ENCODE results near the gene MAP3K6. TPM values are rescaled to one million over a fixed set of nuclear protein-coding genes. Genes with fewer than 3 reads are reported as not detected.
A peak's percentile ranks its signal among the peaks of the same experiment; 100 is the strongest.

Gene MAP3K6, protein sequence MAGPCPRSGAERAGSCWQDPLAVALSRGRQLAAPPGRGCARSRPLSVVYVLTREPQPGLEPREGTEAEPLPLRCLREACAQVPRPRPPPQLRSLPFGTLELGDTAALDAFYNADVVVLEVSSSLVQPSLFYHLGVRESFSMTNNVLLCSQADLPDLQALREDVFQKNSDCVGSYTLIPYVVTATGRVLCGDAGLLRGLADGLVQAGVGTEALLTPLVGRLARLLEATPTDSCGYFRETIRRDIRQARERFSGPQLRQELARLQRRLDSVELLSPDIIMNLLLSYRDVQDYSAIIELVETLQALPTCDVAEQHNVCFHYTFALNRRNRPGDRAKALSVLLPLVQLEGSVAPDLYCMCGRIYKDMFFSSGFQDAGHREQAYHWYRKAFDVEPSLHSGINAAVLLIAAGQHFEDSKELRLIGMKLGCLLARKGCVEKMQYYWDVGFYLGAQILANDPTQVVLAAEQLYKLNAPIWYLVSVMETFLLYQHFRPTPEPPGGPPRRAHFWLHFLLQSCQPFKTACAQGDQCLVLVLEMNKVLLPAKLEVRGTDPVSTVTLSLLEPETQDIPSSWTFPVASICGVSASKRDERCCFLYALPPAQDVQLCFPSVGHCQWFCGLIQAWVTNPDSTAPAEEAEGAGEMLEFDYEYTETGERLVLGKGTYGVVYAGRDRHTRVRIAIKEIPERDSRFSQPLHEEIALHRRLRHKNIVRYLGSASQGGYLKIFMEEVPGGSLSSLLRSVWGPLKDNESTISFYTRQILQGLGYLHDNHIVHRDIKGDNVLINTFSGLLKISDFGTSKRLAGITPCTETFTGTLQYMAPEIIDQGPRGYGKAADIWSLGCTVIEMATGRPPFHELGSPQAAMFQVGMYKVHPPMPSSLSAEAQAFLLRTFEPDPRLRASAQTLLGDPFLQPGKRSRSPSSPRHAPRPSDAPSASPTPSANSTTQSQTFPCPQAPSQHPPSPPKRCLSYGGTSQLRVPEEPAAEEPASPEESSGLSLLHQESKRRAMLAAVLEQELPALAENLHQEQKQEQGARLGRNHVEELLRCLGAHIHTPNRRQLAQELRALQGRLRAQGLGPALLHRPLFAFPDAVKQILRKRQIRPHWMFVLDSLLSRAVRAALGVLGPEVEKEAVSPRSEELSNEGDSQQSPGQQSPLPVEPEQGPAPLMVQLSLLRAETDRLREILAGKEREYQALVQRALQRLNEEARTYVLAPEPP (N-terminal part only)
- total RNA-seq (10 to 100 TPM; 13.0 to 17.0 (median 15.2) TPM), polyA plus RNA-seq (1 to 10 TPM; 5.9 to 6.6 TPM), total RNA-seq (5.1 reads per million, percentile 24 among the genes with 10 or more reads in this experiment)

DNA sequence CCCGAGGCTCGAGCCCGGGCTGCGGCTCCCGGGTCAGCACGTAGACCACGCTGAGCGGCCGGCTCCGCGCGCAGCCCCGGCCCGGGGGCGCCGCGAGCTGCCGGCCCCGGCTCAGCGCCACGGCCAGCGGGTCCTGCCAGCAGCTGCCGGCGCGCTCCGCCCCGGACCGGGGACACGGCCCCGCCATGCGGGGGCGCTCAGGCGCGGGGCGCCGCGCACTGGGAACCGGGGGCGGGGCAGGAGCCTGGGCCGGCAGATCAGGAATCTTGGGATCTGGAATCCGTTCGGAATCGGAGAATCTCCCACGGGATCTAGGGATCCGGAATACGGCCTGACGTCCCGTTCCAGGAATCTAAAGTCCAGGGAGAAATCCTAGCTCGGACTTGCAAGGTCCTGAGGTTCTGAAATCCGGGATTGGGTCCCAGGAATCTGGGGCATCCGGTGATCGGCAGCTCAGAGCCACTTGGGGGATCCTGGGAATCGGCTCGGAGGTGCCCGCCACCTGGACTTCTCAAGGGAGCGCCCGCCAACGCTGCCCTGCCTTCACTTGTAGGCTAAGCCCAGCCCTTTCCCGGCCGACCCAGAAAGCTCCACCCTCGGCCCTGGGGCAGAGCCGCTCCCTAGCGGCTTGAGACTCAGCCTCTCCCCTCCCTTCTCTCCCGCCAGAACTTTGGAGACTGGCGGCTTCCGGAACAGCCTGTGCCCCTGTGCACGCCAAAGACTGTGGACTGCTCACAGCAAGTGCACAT, at the start of gene MAP3K6:
MAP3K6 (minus strand) TSS at position 551 of the 749 bp plus-strand sequence; CDS start at position 187, 364 bp downstream.
- ChIA-PET CTCF (interaction anchor here (0.6 to 2.6 kb wide), 12 partner anchors 9 to 296 kb away, joined by 3 to 18 read pairs (median 4); partner anchors contain the start of gene SYTL1), POLR2A (interaction anchor here (0.6 to 2.1 kb wide), 6 partner anchors 8 to 44 kb away, joined by 3 to 14 read pairs (median 6); partner anchors contain the start of gene FCN3)
- DNase-seq: peak in 6 of 9 donors; percentile 20 to 71 (median 32)
- Mint-ChIP-seq H3K4me3 (peak within 1 kb of the TSS; percentile 76 to 93 (median 89)), H3K27me3 (no peaks in the 10 kb centered on the region), H3K4me1 (peaks cover 21 to 52% (median 41%) of the 10 kb centered on the region in 7 donors), H3K36me3 (no peaks in the 10 kb centered on the region), H3K27ac (peak within 1 kb of the TSS; percentile 54 to 90 (median 73)), H3K9me3 (no peaks in the 10 kb centered on the region)
- no peaks in the 10 kb centered on the region for H3K36me3 ChIP-seq (ENCODE audit: control insufficient read depth in 2 of 3, insufficient read depth in 3 of 3, low read length in 3 of 3)
- H3K4me1 ChIP-seq (ENCODE audit: control insufficient read depth in 2 of 2, insufficient read depth in 2 of 2, low read length in 2 of 2): peaks cover 13 to 17% of the 10 kb centered on the region in 2 donors
- peak within 1 kb of the TSS; percentile 60 for H3K27ac ChIP-seq (ENCODE audit: low read depth, low read length)
- intact Hi-C loops (cut with micrococcal nuclease): loop anchor here (1.0 to 2.0 kb wide), 3 partner anchors 17 to 34 kb away; partner anchors contain the start of genes CD164L2 (in 1 of the 2) and SYTL1 (in 1 of the 2)
- H3K9me3 ChIP-seq (ENCODE audit: control insufficient read depth in 2 of 3, low read length in 3 of 3): no peaks in the 10 kb centered on the region
- peak within 1 kb of the TSS; percentile 61 for H3K4me3 ChIP-seq (ENCODE audit: low read length)
- no peaks in the 10 kb centered on the region for H3K27me3 ChIP-seq (ENCODE audit: control insufficient read depth in 2 of 2, insufficient read depth in 2 of 2, low read length in 2 of 2)
- ATAC-seq: peak; percentile 59

DNA sequence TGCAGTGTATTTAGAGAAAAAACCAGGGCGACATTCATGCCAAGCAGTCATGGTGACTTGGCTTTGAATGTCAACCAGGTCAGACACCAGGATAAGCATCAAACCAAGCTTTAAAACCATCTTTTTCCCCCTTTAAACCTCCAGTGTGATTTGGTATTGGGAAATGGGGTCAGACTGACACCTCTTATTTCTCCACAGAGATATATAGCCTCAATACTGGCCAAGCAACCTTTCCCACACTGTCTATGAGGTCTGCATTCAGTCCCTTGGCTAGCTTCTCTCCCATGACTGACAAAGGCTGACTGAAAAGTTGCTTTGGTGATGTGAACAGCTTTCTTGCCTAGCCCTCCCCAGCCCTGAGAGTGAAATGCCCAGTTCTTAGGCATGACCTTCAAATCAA, 47.3 kb upstream of the MAP3K6 start:
- Mint-ChIP-seq H3K9me3 (no peaks in the 10 kb centered on the region), H3K27me3 (no peaks in the 10 kb centered on the region), H3K4me1 (peaks cover 11 to 32% (median 28%) of the 10 kb centered on the region in 7 donors), H3K27ac (peak overlapping the region in 4 of 9 donors; percentile 32 to 80 (median 53)), H3K36me3 (peaks cover 24 to 59% (median 37%) of the 10 kb centered on the region in 5 donors), H3K4me3 (no peak overlapping the region)
- intact Hi-C loops (cut with micrococcal nuclease): no loop called here
- no peaks in the 10 kb centered on the region for H3K9me3 ChIP-seq (ENCODE audit: control insufficient read depth in 2 of 3, low read length in 3 of 3)
- no peaks in the 10 kb centered on the region for H3K27me3 ChIP-seq (ENCODE audit: control insufficient read depth in 2 of 2, insufficient read depth in 2 of 2, low read length in 2 of 2)
- POLR2A ChIA-PET: interaction anchor here (1.0 to 1.9 kb wide), 4 partner anchors 14 to 109 kb away, joined by 3 to 5 read pairs (median 4); no protein-coding TSS in a partner anchor
- H3K36me3 ChIP-seq (ENCODE audit: control insufficient read depth in 2 of 3, insufficient read depth in 3 of 3, low read length in 3 of 3): peaks cover 44 to 94% (median 49%) of the 10 kb centered on the region in 3 experiments
- no peaks in the 10 kb centered on the region for H3K4me1 ChIP-seq (ENCODE audit: control insufficient read depth in 2 of 2, insufficient read depth in 2 of 2, low read length in 2 of 2)
- no peak for ATAC-seq
- no peak for DNase-seq
- H3K4me3 ChIP-seq (ENCODE audit: low read length): no peak overlapping the region
- no peak overlapping the region for H3K27ac ChIP-seq (ENCODE audit: low read depth, low read length)
- CTCF ChIA-PET: interaction anchor here (1.7 to 4.0 kb wide), 4 partner anchors 12 to 249 kb away, joined by 4 to 24 read pairs (median 8); no protein-coding TSS in a partner anchor

DNA sequence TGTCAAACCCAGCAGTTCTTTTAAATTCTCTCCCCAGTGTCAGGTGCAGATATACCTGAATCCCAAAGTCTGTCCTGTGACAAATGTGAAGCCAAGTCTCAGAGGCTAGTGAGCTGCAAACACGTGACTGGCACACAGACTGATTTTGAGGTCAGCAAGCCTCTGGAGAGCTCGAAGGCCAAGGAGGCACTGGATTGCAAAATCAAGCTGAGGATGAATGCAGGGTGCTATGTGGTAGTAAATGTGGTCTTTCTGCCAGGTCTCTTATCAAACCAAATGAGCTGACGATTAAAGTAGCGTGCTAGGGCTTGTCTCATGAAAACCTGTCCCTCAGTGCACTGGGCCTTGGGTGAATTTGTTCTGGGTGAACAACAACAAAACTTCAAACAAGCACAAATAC, 46.2 kb upstream of the MAP3K6 start:
- no peaks in the 10 kb centered on the region for H3K4me1 ChIP-seq (ENCODE audit: control insufficient read depth in 2 of 2, insufficient read depth in 2 of 2, low read length in 2 of 2)

DNA sequence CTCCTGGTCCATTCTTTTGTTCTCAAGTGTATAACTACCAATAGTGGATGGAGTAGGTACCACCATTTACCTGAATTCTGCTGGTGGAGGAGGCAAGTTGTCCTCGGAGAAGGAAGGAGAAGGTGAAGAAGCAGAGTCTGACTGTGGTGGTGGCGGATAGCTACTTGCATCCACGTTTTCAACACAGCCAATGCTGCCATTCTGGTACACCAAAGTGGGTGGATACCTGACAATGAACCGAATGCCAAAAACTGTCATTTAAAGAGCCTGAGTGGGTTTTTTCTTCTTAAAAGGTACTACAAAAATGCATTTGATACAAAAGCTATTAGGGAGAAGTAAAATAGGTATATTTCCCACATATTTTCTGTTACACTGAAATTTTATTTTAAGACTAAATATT, 45.7 kb upstream of the MAP3K6 start:
- ChIA-PET POLR2A (interaction anchor here (1.1 to 1.9 kb wide), 2 partner anchors 13 to 78 kb away, joined by 4 to 8 read pairs; partner anchors contain the start of gene WASF2), CTCF (interaction anchor here (0.7 to 2.4 kb wide), 3 partner anchors 11 to 162 kb away, joined by 3 to 8 read pairs (median 3); no protein-coding TSS in a partner anchor)
- H3K27me3 Mint-ChIP-seq: no peaks in the 10 kb centered on the region
- intact Hi-C loops (cut with micrococcal nuclease): no loop called here
- peaks cover 7 to 20% (median 18%) of the 10 kb centered on the region in 7 donors for H3K4me1 Mint-ChIP-seq
- no peaks in the 10 kb centered on the region for H3K9me3 ChIP-seq (ENCODE audit: control insufficient read depth in 2 of 3, low read length in 3 of 3)
- H3K4me1 ChIP-seq (ENCODE audit: control insufficient read depth in 2 of 2, insufficient read depth in 2 of 2, low read length in 2 of 2): no peaks in the 10 kb centered on the region
- H3K4me3 ChIP-seq (ENCODE audit: low read length): no peak overlapping the region
- H3K36me3 ChIP-seq (ENCODE audit: control insufficient read depth in 2 of 3, insufficient read depth in 3 of 3, low read length in 3 of 3): peaks cover 47 to 94% (median 55%) of the 10 kb centered on the region in 3 experiments
- peaks cover 18 to 59% (median 36%) of the 10 kb centered on the region in 5 donors for H3K36me3 Mint-ChIP-seq
- H3K27ac Mint-ChIP-seq: peak overlapping the region in 1 of 9 donors; percentile 12
- ATAC-seq (no peak), DNase-seq (no peak)
- no peaks in the 10 kb centered on the region for H3K27me3 ChIP-seq (ENCODE audit: control insufficient read depth in 2 of 2, insufficient read depth in 2 of 2, low read length in 2 of 2)
- no peak overlapping the region for H3K27ac ChIP-seq (ENCODE audit: low read depth, low read length)
- H3K9me3 Mint-ChIP-seq: peaks cover 0 to under 1% (median 0%) of the 10 kb centered on the region in 11 donors
- H3K4me3 Mint-ChIP-seq: no peak overlapping the region

More for the DNA sequence above, 46.2 kb upstream of the MAP3K6 start:
- Histone ChIP-seq H3K4me3 (ENCODE audit: low read length) (no peak overlapping the region), H3K27ac (ENCODE audit: low read depth, low read length) (no peak overlapping the region), H3K27me3 (ENCODE audit: control insufficient read depth in 2 of 2, insufficient read depth in 2 of 2, low read length in 2 of 2) (no peaks in the 10 kb centered on the region), H3K9me3 (ENCODE audit: control insufficient read depth in 2 of 3, low read length in 3 of 3) (no peaks in the 10 kb centered on the region), H3K36me3 (ENCODE audit: control insufficient read depth in 2 of 3, insufficient read depth in 3 of 3, low read length in 3 of 3) (peaks cover 51 to 94% (median 52%) of the 10 kb centered on the region in 3 experiments)
- CTCF ChIA-PET: interaction anchor here (0.7 to 4.0 kb wide), 3 partner anchors 11 to 194 kb away, joined by 3 to 24 read pairs (median 8); no protein-coding TSS in a partner anchor
- POLR2A ChIA-PET: interaction anchor here (1.0 to 1.9 kb wide), 3 partner anchors 13 to 108 kb away, joined by 3 to 8 read pairs (median 4); partner anchors contain the start of gene WASF2
- intact Hi-C loops (cut with micrococcal nuclease): no loop called here
- Mint-ChIP-seq H3K36me3 (peaks cover 18 to 58% (median 35%) of the 10 kb centered on the region in 5 donors), H3K4me1 (peaks cover 7 to 21% (median 20%) of the 10 kb centered on the region in 7 donors), H3K27ac (peak overlapping the region in 3 of 9 donors; percentile 19 to 42 (median 38)), H3K27me3 (no peaks in the 10 kb centered on the region), H3K9me3 (no peaks in the 10 kb centered on the region), H3K4me3 (no peak overlapping the region)
- ATAC-seq (no peak), DNase-seq (no peak)

DNA sequence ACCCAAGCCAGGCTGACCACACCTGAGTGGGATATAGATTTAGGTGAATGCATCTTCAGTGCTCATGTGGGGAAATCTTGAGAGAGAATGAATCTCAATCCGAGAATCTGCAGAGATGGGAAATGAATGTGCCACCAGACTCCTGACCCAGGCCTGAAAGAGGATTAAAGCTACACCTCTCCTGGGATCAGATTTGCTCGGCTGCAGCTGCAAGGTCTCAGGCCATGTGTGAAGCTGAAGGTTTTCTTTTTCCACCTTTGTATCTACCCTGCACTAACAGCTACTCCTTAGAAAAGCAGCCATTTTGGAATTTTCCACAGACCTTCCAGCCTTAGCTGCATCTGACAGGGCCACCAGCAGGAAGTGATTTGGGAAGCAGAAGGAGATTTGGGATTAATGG, 43.9 kb upstream of the MAP3K6 start:
- Histone ChIP-seq H3K36me3 (ENCODE audit: control insufficient read depth in 2 of 3, insufficient read depth in 3 of 3, low read length in 3 of 3) (peaks cover 40 to 90% (median 44%) of the 10 kb centered on the region in 3 experiments), H3K9me3 (ENCODE audit: control insufficient read depth in 2 of 3, low read length in 3 of 3) (no peaks in the 10 kb centered on the region), H3K27ac (ENCODE audit: low read depth, low read length) (no peak overlapping the region), H3K27me3 (ENCODE audit: control insufficient read depth in 2 of 2, insufficient read depth in 2 of 2, low read length in 2 of 2) (no peaks in the 10 kb centered on the region), H3K4me3 (ENCODE audit: low read length) (no peak overlapping the region), H3K4me1 (ENCODE audit: control insufficient read depth in 2 of 2, insufficient read depth in 2 of 2, low read length in 2 of 2) (no peaks in the 10 kb centered on the region)
- intact Hi-C loops (cut with micrococcal nuclease): no loop called here
- ChIA-PET CTCF (interaction anchor here (1.2 kb wide), 1 partner anchor 196 kb away, joined by 3 read pairs; no protein-coding TSS in a partner anchor), POLR2A (interaction anchor here (0.7 kb wide), 2 partner anchors 44 to 484 kb away, joined by 3 read pairs; no protein-coding TSS in a partner anchor)
- ATAC-seq: no peak
- Mint-ChIP-seq H3K4me1 (peaks cover 0 to 6% (median 2%) of the 10 kb centered on the region in 7 donors), H3K4me3 (no peak overlapping the region), H3K9me3 (peaks cover 0 to 1% (median 0%) of the 10 kb centered on the region in 11 donors), H3K36me3 (peaks cover 18 to 55% (median 30%) of the 10 kb centered on the region in 5 donors), H3K27me3 (no peaks in the 10 kb centered on the region), H3K27ac (peak overlapping the region in 5 of 9 donors; percentile 18 to 75 (median 36))
- no peak for DNase-seq
